Left forelimb (tissue), 1 donor: Measurements from ENCODE around the gene HGFAC.
"Not testable (repeated sequence)": the region's sequence is repeated elsewhere in the genome, so short reads cannot be mapped to it uniquely, and the experiment has no call there.

Source experiments
- DNase-seq: peaks from one replicate; pipeline ENCODE4 v3.0.0-alpha.2; 2018; ENCODE audit warnings: low spot score

HGFAC gene

GRCh38 chr4:3442959-3443749 lies 1.4 kb downstream of the HGFAC start:
- DNase-seq: no peak

GRCh38 chr4:3443750-3444309 lies 2.1 kb downstream of the HGFAC start:
- DNase-seq: no peak

GRCh38 chr4:3444351-3445110 lies 2.8 kb downstream of the HGFAC start:
- no peak for DNase-seq

DNA sequence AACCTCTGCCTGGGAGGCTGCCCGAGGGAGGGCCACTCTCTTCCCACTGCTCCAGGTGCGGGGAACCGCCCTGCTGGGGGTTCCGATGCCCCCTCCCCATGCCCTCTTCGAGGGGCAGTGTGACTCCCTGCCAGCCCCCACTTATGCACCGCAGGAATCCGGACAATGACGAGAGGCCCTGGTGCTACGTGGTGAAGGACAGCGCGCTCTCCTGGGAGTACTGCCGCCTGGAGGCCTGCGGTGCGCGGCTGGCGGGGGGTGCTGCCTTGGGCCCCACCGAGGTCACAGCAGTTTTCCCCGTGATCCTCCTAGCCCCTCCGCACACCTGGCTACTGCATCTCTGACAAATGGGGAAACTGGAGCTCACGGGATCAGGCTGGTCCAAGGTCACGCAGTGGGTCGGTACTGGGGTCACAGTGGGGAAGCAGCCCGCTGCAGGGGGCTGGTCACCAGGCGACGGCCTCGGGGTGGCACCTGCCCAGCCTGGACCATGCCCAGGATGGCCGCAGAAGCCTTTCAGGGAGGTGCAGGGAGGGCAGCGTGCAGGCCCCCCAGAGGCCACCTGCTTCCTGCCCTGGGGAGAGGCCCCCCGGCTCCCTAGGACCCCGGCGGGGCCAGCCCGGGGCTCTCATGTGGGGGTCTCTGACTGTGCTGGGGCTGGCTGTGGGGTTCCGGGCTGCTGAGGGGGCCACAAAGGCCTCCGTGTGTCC lies 3.5 kb downstream of the HGFAC start:
- DNase-seq: no peak

DNA sequence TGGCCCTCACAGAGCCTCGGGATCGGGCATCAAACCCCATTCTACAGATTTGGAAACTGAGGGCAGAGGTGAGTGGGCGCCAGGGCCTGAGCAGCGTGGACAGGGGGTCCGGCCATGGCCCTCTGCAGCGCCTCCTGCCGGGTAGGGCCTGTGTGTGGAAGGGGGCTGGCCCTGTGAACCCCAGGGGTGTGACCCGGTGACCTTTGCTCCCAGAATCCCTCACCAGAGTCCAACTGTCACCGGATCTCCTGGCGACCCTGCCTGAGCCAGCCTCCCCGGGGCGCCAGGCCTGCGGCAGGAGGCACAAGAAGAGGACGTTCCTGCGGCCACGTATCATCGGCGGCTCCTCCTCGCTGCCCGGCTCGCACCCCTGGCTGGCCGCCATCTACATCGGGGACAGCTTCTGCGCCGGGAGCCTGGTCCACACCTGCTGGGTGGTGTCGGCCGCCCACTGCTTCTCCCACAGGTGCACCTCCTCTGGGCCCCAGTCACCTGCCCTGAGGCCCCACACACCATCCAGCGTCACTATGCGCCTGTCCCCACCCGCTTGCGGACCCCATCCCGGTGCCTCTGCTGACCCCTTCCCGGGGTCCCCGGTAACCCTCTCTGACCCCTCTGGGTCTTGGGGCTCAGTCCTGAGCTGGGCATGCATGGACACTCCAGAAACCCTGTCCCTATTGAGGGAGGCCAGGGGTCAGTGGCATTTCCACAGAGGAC lies 4.2 kb downstream of the HGFAC start:
- no peak for DNase-seq

DNA sequence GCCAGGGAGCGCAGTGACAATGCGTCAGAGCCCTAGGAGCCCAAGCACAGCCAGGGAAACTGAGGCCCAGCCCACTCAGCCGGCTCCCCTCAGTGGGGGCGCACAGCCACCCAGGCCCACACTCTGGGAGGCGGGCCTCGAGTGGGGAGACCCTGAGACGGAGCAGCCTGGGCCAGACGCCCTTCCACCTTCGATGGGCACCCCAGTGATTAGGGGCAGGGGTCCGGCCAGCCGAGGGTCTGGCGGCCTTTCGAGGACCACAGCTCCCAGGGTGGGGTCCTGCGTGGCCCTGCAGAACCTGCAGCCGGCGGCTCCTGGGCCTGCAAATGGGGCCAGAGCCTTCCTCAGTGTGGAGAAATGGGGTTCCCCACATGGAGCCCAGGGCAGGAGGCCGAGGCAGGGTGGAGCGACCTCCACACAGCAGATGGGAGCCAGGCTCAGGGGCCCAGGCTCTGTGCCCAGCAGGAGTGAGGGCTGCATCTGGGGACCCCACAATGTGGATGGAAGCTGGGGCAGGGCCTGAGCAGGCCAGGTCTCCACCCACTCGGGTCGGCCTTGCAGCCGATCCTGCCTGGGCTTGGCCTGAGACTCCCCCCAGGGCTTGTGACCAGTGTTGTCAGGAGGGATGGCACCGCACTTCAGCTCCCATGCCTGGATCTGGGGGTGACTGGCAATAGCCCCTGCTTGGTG lies 5.0 kb downstream of the HGFAC start:
- DNase-seq: no peak

- DNase-seq: no peak
Observed at GRCh38 chr4:3447431-3448395, 5.9 kb downstream of the HGFAC start.

DNA sequence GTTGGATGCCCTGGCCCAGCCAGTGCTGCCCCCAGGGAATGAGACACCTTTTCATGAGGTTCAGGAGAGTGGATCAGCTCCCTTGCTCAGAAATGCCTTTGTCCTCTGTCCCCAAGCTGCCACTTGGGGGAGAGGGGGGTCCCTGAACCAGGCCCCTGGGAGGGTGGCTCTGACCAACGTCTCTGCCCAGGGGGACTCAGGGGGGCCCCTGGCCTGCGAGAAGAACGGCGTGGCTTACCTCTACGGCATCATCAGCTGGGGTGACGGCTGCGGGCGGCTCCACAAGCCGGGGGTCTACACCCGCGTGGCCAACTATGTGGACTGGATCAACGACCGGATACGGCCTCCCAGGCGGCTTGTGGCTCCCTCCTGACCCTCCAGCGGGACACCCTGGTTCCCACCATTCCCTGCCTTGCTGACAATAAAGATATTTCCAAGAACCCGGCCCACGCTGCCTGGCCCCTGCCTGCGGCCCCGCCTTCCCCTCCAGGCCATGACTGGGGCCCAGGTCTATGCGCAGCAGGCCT lies 7.3 kb downstream of the HGFAC start:
- DNase-seq: no peak

- DNase-seq: no peak
Observed at GRCh38 chr4:3449574-3450534, 8.1 kb downstream of the HGFAC start.

DNA sequence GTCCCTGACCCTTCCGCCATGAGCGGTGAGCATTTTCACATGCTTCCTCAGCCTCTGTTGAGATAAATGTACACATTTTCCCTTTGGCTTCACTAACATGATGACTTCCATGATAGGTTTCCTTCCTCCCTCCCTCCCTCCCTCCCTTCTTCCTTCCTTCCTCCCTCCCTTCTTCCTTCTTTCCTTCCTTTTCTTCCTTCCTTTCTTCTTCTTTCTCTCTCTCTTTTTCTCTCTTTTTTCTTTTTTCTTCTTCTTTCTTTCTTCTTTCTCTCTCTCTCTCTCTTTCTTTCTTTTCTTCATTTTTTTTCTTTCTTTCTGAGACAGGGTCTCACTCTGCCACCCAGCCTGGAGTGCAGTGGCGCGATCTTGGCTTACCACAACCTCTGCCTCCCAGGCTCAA lies 8.9 kb downstream of the HGFAC start:
- no peak for DNase-seq

DNA sequence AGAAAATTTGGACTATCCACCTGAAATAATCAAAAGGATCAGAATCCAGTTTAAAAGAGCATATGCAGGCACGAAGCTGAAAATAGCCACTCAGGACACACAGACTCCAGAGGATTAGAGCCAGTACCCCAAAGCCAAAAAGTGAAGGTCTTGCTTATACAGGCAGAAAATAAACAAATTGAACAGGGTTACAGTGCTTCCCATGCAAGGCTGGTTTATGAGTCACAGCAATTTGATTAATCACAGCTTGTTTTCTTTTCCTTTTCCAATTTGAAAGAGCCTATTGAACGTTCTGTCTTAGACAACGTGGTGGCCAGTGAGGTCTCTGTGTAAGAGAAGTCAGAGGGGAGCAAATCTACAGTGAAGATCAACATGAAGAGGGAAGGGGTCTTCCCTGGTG lies 10.2 kb downstream of the HGFAC start:
- no peak for DNase-seq

DNA sequence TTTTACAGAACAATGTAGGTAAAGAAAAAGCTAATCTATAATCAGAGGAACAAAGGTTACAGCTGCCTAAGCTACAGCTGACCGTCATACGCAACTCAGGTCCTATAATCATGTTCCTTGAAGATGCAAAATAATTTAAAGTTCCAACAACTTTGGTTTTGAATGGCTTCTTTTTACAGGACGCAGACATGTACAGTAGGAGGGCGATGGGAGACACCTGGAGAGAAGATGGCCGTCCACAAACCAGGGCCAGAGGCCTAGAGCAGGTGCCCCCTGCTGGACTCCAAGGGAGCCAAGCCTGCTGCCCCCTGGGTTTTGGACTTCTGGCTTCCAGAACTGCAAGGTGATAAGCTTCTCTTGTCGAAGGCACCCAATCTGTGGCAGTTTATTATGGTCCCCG lies 10.6 kb downstream of the HGFAC start:
- DNase-seq: no peak

- DNase-seq: not testable (repeated sequence)
Observed at GRCh38 chr4:3455596-3455995, 13.8 kb downstream of the HGFAC start.

- no peak for DNase-seq
Observed at GRCh38 chr4:3458371-3458770, 16.6 kb downstream of the HGFAC start.

DNA sequence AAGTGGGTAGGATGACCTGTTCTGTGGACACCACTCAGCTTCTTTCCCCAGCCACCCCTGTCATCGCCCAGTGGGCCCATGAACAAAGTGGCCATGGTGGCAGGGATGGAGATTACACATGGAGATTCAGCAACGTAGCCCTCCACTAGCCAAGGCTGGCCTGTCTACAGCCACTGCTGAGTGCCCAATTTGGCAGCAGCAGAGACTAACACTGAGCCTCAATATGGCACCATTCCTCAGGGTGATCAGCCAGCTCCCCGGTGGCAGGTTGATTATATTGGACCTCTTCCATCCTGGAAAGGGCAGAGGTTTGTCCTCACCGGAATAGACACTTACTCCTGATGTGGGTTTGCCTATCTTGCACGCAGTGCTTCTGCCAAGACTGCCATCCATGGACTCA lies 17.4 kb downstream of the HGFAC start:
- DNase-seq: not testable (repeated sequence)

DNA sequence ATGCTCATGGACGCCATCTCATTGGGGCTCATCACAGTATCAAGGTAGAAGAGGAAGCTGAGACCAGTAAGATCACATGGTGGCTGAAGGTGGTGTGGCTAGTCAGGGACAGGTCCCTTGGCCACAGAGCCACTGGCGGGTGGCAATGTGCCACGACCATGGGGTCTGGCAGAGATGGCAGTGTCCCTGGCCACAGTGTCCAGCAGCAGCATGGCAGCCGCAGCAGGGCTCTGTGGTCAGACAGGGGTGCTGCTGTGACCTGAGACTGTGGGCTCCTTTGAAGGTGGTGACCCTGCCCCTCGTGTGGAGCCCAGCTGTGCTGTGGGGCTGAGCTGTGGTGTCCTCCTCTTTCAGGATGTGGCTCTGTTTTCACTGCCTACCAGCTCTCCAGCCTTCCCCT lies 19.2 kb downstream of the HGFAC start:
- DNase-seq: no peak

DNA sequence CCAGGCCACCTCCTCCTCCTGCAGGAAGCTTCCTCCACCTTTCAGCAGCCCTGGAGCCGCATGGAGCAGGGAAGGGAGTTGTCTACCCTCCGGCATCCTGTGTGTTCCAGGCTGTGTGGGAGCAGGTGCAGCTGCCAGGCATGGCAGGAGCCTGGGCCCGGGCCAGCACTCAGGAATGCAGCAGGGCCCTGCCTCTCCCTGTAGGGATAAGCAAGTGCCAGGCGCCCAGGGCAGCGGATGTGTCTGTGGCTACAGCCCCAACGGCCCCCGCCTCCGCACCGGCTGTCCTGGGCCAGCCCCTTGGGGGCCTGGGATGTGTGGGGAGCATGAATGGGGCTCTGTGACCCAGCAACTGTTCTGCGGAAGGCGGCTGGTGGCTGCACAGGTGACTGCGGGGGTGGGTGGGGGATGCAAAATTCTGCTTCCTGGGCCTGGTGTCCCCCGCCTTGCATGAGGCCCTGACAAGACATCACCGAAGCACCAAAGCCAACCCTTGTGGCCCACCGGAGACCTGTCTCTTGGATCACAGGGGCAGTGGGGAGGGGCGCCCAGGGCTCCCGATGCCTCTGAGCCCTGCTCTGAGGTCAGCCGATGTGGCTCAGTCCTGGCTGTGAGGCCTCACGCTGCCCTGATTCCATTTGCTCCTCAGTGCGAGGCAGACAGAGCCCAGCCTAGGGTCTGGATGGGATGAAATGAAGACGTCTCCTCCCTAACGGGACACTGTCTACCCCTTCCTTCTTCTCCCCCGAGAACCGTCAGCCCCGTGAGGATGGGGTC lies 19.9 kb downstream of the HGFAC start:
- DNase-seq: no peak

DNA sequence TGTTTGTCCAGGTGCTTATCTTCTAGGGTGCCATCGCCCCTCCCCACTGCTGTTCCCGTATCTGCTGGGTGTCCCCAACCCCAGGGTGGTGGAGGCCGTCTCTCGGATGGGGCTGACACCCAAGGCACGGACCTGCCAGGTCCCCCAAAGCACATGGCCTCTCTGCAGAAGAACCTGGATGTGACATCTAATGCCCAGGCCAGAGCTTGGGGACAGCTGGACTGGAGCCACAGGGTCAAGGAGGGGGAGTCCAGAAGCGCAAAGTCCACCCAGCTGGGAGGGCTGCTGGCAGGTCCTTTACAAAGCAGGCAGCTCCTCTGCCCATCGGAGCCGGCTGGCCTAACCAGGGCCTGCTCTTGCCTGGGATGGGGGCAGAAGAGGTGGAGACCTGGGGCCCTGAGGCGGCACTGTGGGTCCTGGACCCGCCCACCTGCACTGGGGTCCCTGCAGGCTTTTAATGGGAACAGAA lies 20.6 kb downstream of the HGFAC start:
- no peak for DNase-seq
